Smooth muscle cell (in vitro differentiated cells): ENCODE measurements around the gene MRPL23. TPM values are rescaled to one million over a fixed set of nuclear protein-coding genes. Genes with fewer than 3 reads are reported as not detected.

Experiments used
- DNase-seq: peaks from one replicate; lab custom pipeline; 2025; ENCODE audit not compliant: unreplicated experiment; lab: John Stamatoyannopoulos, UW
- H2AFZ ChIP-seq: fragments of 200-600 bp; sonication (generic); 2 replicates; pipeline ENCODE4 v1.6.0; 2016; ENCODE audit warnings: antibody characterized with exemption, low read depth, mild to moderate bottlenecking
- H3F3A ChIP-seq: fragments of 200-600 bp; sonication (generic); 2 replicates; pipeline ENCODE4 v1.6.0; 2017; ENCODE audit warnings: antibody characterized with exemption, low read depth
- H3K27ac ChIP-seq: fragments of 200-600 bp; sonication (generic); 2 replicates; pipeline ENCODE4 v1.5.1; 2016; ENCODE audit warnings: low read depth, mild to moderate bottlenecking
- H3K27me3 ChIP-seq: fragments of 200-600 bp; sonication (generic); 2 replicates; pipeline ENCODE4 v1.6.1; 2016; ENCODE audit warnings: low read depth, mild to moderate bottlenecking
- H3K36me3 ChIP-seq: fragments of 200-600 bp; sonication (generic); 2 replicates; pipeline ENCODE4 v1.5.1; 2016; ENCODE audit warnings: low read depth
- H3K4me1 ChIP-seq: fragments of 200-600 bp; sonication (generic); 2 replicates; pipeline ENCODE4 v1.5.1; 2016; ENCODE audit warnings: low read depth
- H3K4me2 ChIP-seq: fragments of 200-600 bp; sonication (generic); 2 replicates; pipeline ENCODE4 v1.6.0; 2016; ENCODE audit warnings: mild to moderate bottlenecking
- H3K4me3 ChIP-seq: fragments of 200-600 bp; sonication (generic); 2 replicates; pipeline ENCODE4 v1.5.1; 2016; ENCODE audit warnings: mild to moderate bottlenecking
- H3K79me2 ChIP-seq: fragments of 200-600 bp; sonication (generic); 2 replicates; pipeline ENCODE4 v1.6.0; 2016; ENCODE audit warnings: low read depth, mild to moderate bottlenecking
- H3K9ac ChIP-seq: fragments of 200-600 bp; sonication (generic); 2 replicates; pipeline ENCODE4 v1.6.0; 2016; ENCODE audit warnings: low read depth
- H3K9me3 ChIP-seq: fragments of 200-600 bp; sonication (generic); replicated peaks from 2 replicates; pipeline ENCODE4 v1.5.1; 2016; ENCODE audit warnings: low read depth
- H4K20me1 ChIP-seq: fragments of 200-600 bp; sonication (generic); 2 replicates; pipeline ENCODE4 v1.6.0; 2016; ENCODE audit warnings: low read depth
- WGBS: methylation state at CpG from one replicate; pipeline ENCODE4 v1.1.7; 2016; ENCODE audit warnings: low lambda C conversion rate; 5-methylcytosine and 5-hydroxymethylcytosine counted together
- polyA plus RNA-seq: library from polyadenylated mRNA; unstranded; fragments of >200 nt; fragmentation: Nextera tagmentation; extraction: Ambion mirVana; gene quantifications from 2 replicates; pipeline ENCODE4 v1.2.1, GENCODE V29; 2016
- total RNA-seq: library from RNA; depleted of rRNA; stranded (reverse); fragments of >200 nt; gene quantifications from 2 replicates; pipeline ENCODE4 v1.2.3, GENCODE V29; 2014
- TF ChIP-seq, protein P1 (sequence below): fragments of 200-600 bp; sonication (generic); IDR thresholded peaks from 2 replicates; pipeline ENCODE4 v1.5.1; 2017; ENCODE audit warnings: borderline replicate concordance, mild to moderate bottlenecking, antibody characterized with exemption; ENCODE audit not compliant: insufficient read depth, poor library complexity, severe bottlenecking

The MRPL23 gene
- total and polyA plus RNA-seq, 2 experiments from 2014 or later: 38.8 to 51.6 TPM

DNA sequence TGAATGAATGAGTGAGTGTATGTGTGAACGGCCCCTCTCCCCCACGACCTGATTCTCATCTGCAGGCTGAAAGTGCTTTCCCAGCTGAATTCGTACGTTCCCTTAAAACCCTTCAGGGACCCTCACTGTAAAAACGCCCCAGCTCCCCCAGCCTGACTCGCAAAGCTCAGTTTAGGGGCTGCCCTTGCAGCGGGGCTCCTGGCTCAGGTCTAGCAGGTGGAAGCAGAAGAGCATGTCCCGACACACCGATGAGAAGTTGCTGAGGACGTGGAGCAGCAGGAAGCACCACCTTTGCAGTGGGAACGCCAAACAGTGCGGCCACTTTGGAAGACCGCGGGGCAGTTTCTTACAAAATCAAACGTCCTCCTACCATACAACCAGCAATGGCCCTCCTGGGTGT, 3.6 kb upstream of the MRPL23 start:
- Histone ChIP-seq H3K36me3 (no peaks in the 10 kb centered on the region), H3K4me3 (no peak overlapping the region), H3K9ac (no peak overlapping the region), H3K27me3 (no peaks in the 10 kb centered on the region), H4K20me1 (no peaks in the 10 kb centered on the region), H3K4me1 (no peaks in the 10 kb centered on the region), H3F3A (no peaks in the 10 kb centered on the region), H3K4me2 (no peak overlapping the region), H3K79me2 (no peaks in the 10 kb centered on the region), H3K9me3 (no peaks in the 10 kb centered on the region), H2AFZ (no peak overlapping the region), H3K27ac (no peak overlapping the region)
- 87% methylated on average over 15 of the region's 15 CpGs for WGBS
- no peak for DNase-seq
- TF ChIP-seq, protein P1, sequence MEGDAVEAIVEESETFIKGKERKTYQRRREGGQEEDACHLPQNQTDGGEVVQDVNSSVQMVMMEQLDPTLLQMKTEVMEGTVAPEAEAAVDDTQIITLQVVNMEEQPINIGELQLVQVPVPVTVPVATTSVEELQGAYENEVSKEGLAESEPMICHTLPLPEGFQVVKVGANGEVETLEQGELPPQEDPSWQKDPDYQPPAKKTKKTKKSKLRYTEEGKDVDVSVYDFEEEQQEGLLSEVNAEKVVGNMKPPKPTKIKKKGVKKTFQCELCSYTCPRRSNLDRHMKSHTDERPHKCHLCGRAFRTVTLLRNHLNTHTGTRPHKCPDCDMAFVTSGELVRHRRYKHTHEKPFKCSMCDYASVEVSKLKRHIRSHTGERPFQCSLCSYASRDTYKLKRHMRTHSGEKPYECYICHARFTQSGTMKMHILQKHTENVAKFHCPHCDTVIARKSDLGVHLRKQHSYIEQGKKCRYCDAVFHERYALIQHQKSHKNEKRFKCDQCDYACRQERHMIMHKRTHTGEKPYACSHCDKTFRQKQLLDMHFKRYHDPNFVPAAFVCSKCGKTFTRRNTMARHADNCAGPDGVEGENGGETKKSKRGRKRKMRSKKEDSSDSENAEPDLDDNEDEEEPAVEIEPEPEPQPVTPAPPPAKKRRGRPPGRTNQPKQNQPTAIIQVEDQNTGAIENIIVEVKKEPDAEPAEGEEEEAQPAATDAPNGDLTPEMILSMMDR: no peak

DNA sequence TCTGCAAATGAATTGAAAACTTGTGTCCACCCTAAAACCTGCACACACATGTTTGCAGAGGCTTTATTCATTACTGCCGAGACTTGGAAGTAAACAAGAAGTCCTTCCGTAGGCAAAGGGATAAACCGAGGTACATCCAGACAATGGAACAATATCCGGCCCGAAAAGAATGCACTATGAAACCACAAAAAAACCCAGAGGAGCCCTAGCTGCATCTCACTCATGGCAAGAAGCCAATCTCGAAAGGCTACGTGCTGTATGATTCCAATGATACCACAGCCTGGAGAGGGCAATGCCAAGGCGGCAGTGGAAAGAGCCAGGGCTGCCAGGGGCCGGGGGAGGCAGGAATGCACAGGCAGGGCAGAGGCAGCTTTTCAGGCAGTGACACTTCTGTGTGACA, 3.2 kb upstream of the MRPL23 start:
- H4K20me1 ChIP-seq: no peaks in the 10 kb centered on the region
- H3K79me2 ChIP-seq: no peaks in the 10 kb centered on the region
- H3F3A ChIP-seq: no peaks in the 10 kb centered on the region
- H3K9ac ChIP-seq: no peak overlapping the region
- no peak overlapping the region for H3K4me3 ChIP-seq
- WGBS: 89% methylated on average over 9 of the region's 9 CpGs
- TF ChIP-seq, protein P1: no peak
- no peak overlapping the region for H3K4me2 ChIP-seq
- no peaks in the 10 kb centered on the region for H3K4me1 ChIP-seq
- no peaks in the 10 kb centered on the region for H3K9me3 ChIP-seq
- no peaks in the 10 kb centered on the region for H3K27me3 ChIP-seq
- no peak for DNase-seq
- H2AFZ ChIP-seq: no peak overlapping the region
- H3K27ac ChIP-seq: no peak overlapping the region
- no peaks in the 10 kb centered on the region for H3K36me3 ChIP-seq

DNA sequence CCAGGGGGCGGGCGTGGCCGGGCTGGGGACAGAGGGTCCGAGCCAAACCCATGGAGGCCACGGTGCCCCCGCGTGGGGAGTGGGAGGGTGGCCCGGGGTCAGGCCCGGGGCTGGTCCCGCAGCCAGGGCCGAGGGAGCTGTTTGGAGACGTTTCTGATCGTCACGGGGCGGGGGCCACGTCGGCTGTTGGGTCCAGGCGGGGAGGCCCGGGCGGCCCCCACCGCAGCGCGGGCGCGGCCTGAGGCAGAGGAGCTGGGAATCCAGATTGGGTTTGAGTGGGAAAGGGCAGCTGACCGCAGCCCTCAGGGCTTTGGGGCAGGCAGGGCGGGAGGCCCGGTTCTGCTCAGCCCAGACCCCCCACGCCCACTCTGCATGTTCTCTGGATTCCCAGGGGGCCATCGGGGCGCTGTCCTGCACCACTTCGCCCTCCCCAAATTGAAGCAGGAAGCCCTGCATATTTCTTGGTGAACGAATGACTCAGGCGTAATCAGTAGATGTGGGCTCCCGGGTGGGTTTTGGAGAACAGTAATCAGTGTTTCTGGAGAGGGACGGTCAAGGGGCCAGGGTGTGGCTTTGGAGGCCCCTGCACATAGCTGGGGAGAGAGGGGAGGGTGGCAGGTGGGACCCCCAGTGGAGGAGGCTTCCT, 583 bp downstream of the MRPL23 start:
- Histone ChIP-seq H3K36me3 (no peaks in the 10 kb centered on the region), H3K27me3 (no peaks in the 10 kb centered on the region), H3K4me1 (no peaks in the 10 kb centered on the region), H3K9me3 (no peaks in the 10 kb centered on the region), H2AFZ (no peak overlapping the region), H4K20me1 (no peaks in the 10 kb centered on the region), H3K79me2 (no peaks in the 10 kb centered on the region), H3K9ac (no peak overlapping the region), H3K4me3 (no peak overlapping the region), H3K27ac (no peak overlapping the region), H3F3A (no peaks in the 10 kb centered on the region), H3K4me2 (no peak overlapping the region)
- no CpG with 5 or more reads among the region's 36 CpGs for WGBS
- DNase-seq: no peak
- TF ChIP-seq, protein P1: no peak

DNA sequence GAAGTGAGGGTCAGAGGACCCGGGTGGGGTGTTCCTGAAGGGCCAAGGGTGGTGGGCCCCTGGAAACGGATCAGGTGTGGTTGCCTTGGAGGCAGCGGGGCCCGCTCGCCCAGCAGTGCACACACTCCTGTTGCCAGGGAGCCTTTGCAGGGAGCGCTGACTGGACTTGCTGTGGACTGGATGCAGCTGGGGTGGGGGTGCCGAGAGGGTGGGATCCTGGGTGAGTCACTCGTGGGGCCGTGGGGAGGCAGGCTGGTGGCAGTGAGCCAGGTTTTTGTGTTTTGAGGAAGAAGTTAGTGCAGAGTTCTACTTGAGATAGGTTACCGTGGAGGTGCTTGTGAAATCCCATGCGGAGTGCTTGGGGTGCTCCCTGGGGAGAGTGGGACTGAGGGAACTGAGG, 1.3 kb downstream of the MRPL23 start:
- TF ChIP-seq, protein P1: no peak
- Histone ChIP-seq H3K27me3 (no peaks in the 10 kb centered on the region), H3K27ac (no peak overlapping the region), H3K9me3 (no peaks in the 10 kb centered on the region), H2AFZ (no peak overlapping the region), H3K79me2 (no peaks in the 10 kb centered on the region), H3F3A (no peaks in the 10 kb centered on the region), H3K4me3 (no peak overlapping the region), H3K36me3 (no peaks in the 10 kb centered on the region), H3K9ac (no peak overlapping the region), H4K20me1 (no peaks in the 10 kb centered on the region), H3K4me2 (no peak overlapping the region), H3K4me1 (no peaks in the 10 kb centered on the region)
- WGBS: no CpG with 5 or more reads among the region's 11 CpGs
- no peak for DNase-seq
